Astrocyte (in vitro differentiated cells and primary cell): ENCODE results near the gene FSTL4.

Experiments used
- EZH2 ChIP-seq: IDR thresholded peaks from 2 replicates; pipeline ENCODE4 v1.6.1; 2012; ENCODE audit warnings: mild to moderate bottlenecking, low read length, inconsistent platforms; ENCODE audit not compliant: insufficient read depth
- TF ChIP-seq, protein P1 (sequence below): IDR thresholded peaks from 2 replicates; pipeline ENCODE4 v1.5.1; 2011; ENCODE audit warnings: low read depth, mild to moderate bottlenecking, inconsistent platforms, low read length, moderate library complexity; ENCODE audit not compliant: insufficient read depth

DNA sequence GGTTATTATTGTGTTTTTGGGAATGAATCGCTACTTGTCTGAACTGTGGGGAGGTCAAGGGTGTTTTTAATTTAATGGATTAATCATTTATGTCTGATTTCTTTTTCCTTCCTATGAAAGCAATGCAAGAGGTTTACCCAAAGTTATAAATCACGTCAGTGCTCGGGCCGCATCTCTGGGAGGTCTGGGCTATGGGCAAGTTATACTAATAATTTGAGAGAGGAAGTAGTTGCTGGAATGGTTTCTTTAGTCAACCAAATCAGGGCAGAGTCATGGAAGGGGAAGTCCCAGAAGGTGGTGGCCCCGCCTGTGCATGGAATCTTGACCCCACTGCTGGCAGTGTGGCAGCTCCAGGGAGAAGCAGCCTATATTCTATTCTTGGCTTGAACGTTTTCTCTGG lies 380.3 kb downstream of the FSTL4 start:
- no peak for TF ChIP-seq EZH2
- TF ChIP-seq, protein P1, sequence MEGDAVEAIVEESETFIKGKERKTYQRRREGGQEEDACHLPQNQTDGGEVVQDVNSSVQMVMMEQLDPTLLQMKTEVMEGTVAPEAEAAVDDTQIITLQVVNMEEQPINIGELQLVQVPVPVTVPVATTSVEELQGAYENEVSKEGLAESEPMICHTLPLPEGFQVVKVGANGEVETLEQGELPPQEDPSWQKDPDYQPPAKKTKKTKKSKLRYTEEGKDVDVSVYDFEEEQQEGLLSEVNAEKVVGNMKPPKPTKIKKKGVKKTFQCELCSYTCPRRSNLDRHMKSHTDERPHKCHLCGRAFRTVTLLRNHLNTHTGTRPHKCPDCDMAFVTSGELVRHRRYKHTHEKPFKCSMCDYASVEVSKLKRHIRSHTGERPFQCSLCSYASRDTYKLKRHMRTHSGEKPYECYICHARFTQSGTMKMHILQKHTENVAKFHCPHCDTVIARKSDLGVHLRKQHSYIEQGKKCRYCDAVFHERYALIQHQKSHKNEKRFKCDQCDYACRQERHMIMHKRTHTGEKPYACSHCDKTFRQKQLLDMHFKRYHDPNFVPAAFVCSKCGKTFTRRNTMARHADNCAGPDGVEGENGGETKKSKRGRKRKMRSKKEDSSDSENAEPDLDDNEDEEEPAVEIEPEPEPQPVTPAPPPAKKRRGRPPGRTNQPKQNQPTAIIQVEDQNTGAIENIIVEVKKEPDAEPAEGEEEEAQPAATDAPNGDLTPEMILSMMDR, result no peak
